H1 (cell line): ENCODE measurements around the gene TDRKH. TPM values are rescaled to one million over a fixed set of nuclear protein-coding genes. Genes with fewer than 3 reads are reported as not detected.

Source experiments
- CTCF ChIA-PET: fragments of 300-600 bp; sonication (Branson Sonifier 250); formaldehyde crosslinking; loops from one replicate; lab custom pipeline; 2021; ENCODE audit not compliant: partially characterized antibody; lab: Charles Lee
- POLR2A ChIA-PET: fragments of 300-600 bp; sonication (Branson Sonifier 250); formaldehyde crosslinking; loops from one replicate; lab custom pipeline; 2021; ENCODE audit warnings: inconsistent platforms; ENCODE audit not compliant: partially characterized antibody; lab: Charles Lee
- DNase-seq, 2 experiments: peaks; one replicate each; pipeline versions ENCODE4 v3.0.0 to v3.0.0-alpha.2; 2010 to 2022; ENCODE audit warnings: low spot score in 2 of 2, low read depth in 1 of 2, mixed read lengths in 1 of 2
- FAIRE-seq: peaks from 2 replicates; lab custom pipeline; 2011; peaks lifted over from hg19 to GRCh38; lab: Jason Lieb, UNC
- H2AFZ ChIP-seq: 2 replicates; pipeline ENCODE4 v1.8.1; 2012; ENCODE audit warnings: low read length, inconsistent platforms
- H2AK5ac ChIP-seq: 2 replicates; pipeline ENCODE4 v1.6.1; 2013; ENCODE audit warnings: low read depth, low read length
- H2BK120ac ChIP-seq: replicated peaks from 2 replicates; pipeline ENCODE3; 2013; ENCODE audit warnings: low read depth, low read length, inconsistent platforms
- H2BK12ac ChIP-seq: 2 replicates; pipeline ENCODE4 v1.6.1; 2013; ENCODE audit warnings: low read depth, low read length
- H2BK15ac ChIP-seq: 2 replicates; pipeline ENCODE4 v1.6.1; 2013; ENCODE audit warnings: low read length
- H2BK20ac ChIP-seq: 2 replicates; pipeline ENCODE4 v1.6.1; 2013; ENCODE audit warnings: low read length
- H2BK5ac ChIP-seq: 2 replicates; pipeline ENCODE4 v1.6.1; 2013; ENCODE audit warnings: low read depth, low read length
- H3K14ac ChIP-seq: 2 replicates; pipeline ENCODE4 v1.6.1; 2013; ENCODE audit warnings: inconsistent platforms; ENCODE audit not compliant: insufficient read length
- H3K18ac ChIP-seq: 2 replicates; pipeline ENCODE4 v1.6.1; 2013; ENCODE audit warnings: low read length; ENCODE audit errors: extremely low read depth
- H3K23ac ChIP-seq: 2 replicates; pipeline ENCODE4 v1.6.1; 2013; ENCODE audit warnings: inconsistent platforms; ENCODE audit not compliant: insufficient read length
- H3K23me2 ChIP-seq: 2 replicates; pipeline ENCODE4 v1.6.1; 2013; ENCODE audit warnings: low read depth, low read length
- H3K27ac ChIP-seq: 2 replicates; pipeline ENCODE4 v1.6.1; 2011; ENCODE audit warnings: low read depth, low read length, inconsistent platforms
- H3K27me3 ChIP-seq, 4 experiments: replicated peaks in 1 of 4; 1 replicate in 1 of 4; 2 replicates in 3 of 4; pipeline versions ENCODE4 v1.6.1 to v1.8.1; 2011 to 2013; ENCODE audit warnings: low read length in 3 of 4, mild to moderate bottlenecking in 3 of 4, inconsistent platforms in 2 of 4, mixed read lengths in 2 of 4, moderate library complexity in 1 of 4; ENCODE audit not compliant: control insufficient read depth in 3 of 4, insufficient read depth in 3 of 4; ENCODE audit errors: extremely low read depth in 1 of 4
- H3K36me3 ChIP-seq, 4 experiments: 2 replicates each; pipeline versions ENCODE4 v1.6.1 to v1.8.1; 2011 to 2013; ENCODE audit warnings: mild to moderate bottlenecking in 4 of 4, low read length in 3 of 4, moderate library complexity in 2 of 4, control low read depth in 1 of 4, inconsistent platforms in 1 of 4; ENCODE audit not compliant: insufficient read depth in 4 of 4, control insufficient read depth in 2 of 4
- H3K4ac ChIP-seq: replicated peaks from 2 replicates; pipeline ENCODE3; 2013; ENCODE audit warnings: low read length, low read depth, mixed read lengths, inconsistent platforms; ENCODE audit not compliant: insufficient read length
- H3K4me1 ChIP-seq, 4 experiments: replicated peaks in 1 of 4; 1 replicate in 1 of 4; 2 replicates in 3 of 4; pipeline versions ENCODE4 v1.6.1 to v1.8.1; 2011 to 2013; ENCODE audit warnings: low read length in 3 of 4, inconsistent platforms in 2 of 4, mixed read lengths in 1 of 4; ENCODE audit not compliant: insufficient read depth in 4 of 4, control insufficient read depth in 3 of 4
- H3K4me2 ChIP-seq, 2 experiments: 2 replicates each; pipeline versions ENCODE4 v1.6.1 to v1.8.1; 2011 to 2013; ENCODE audit warnings: low read depth in 2 of 2, low read length in 2 of 2, control low read depth in 1 of 2, inconsistent platforms in 1 of 2, mild to moderate bottlenecking in 1 of 2; ENCODE audit not compliant: insufficient read depth in 1 of 2
- H3K4me3 ChIP-seq, 4 experiments: fragments of 200-600, 300-600 bp in 1 of 4; sonication (generic), shearing (Covaris generic), sonication (Bioruptor Twin) in 1 of 4; 2 replicates each; pipeline versions ENCODE4 v1.5.1 to v1.8.1; 2011 to 2016; ENCODE audit warnings: low read length in 4 of 4, low read depth in 3 of 4, control low read depth in 2 of 4, inconsistent platforms in 2 of 4, mild to moderate bottlenecking in 2 of 4, mixed read lengths in 1 of 4, moderate library complexity in 1 of 4; ENCODE audit not compliant: insufficient read depth in 2 of 4; ENCODE audit errors: extremely low read depth in 1 of 4
- H3K56ac ChIP-seq: replicated peaks from 2 replicates; pipeline ENCODE3; 2013; ENCODE audit warnings: low read depth, mild to moderate bottlenecking, mixed read lengths, low read length, inconsistent platforms; ENCODE audit not compliant: insufficient read length
- H3K79me1 ChIP-seq: 2 replicates; pipeline ENCODE4 v1.6.1; 2013; ENCODE audit warnings: low read depth, low read length, control low read depth
- H3K79me2 ChIP-seq, 2 experiments: 2 replicates each; pipeline versions ENCODE4 v1.6.1 to v1.8.1; 2012 to 2013; ENCODE audit warnings: low read length in 2 of 2, mild to moderate bottlenecking in 2 of 2, inconsistent platforms in 1 of 2; ENCODE audit not compliant: insufficient read depth in 2 of 2, control insufficient read depth in 1 of 2
- H3K9ac ChIP-seq, 4 experiments: replicated peaks in 1 of 4; 1 replicate in 1 of 4; 2 replicates in 3 of 4; pipeline versions ENCODE4 v1.6.1 to v1.8.1; 2011 to 2013; ENCODE audit warnings: low read depth in 3 of 4, low read length in 3 of 4, control low read depth in 2 of 4, mild to moderate bottlenecking in 2 of 4, moderate library complexity in 2 of 4, inconsistent platforms in 1 of 4; ENCODE audit errors: extremely low read depth in 1 of 4
- H3K9me3 ChIP-seq, 2 experiments: 2 replicates each; pipeline versions ENCODE4 v1.6.1 to v1.8.1; 2012 to 2013; ENCODE audit warnings: mild to moderate bottlenecking in 2 of 2, moderate library complexity in 2 of 2, control low read depth in 1 of 2, inconsistent platforms in 1 of 2, low read depth in 1 of 2, low read length in 1 of 2, mixed read lengths in 1 of 2; ENCODE audit not compliant: insufficient read depth in 2 of 2
- H4K20me1 ChIP-seq, 2 experiments: replicated peaks in 1 of 2; 2 replicates each; pipeline versions ENCODE3 to v1.8.1; 2011 to 2013; ENCODE audit warnings: inconsistent platforms in 2 of 2, low read length in 2 of 2, mild to moderate bottlenecking in 1 of 2; ENCODE audit not compliant: insufficient read depth in 2 of 2, control insufficient read depth in 1 of 2
- H4K5ac ChIP-seq: 2 replicates; pipeline ENCODE4 v1.6.1; 2013; ENCODE audit warnings: low read length, low read depth, mixed read lengths, inconsistent platforms; ENCODE audit not compliant: insufficient read length
- H4K8ac ChIP-seq: 2 replicates; pipeline ENCODE4 v1.8.0; 2013; ENCODE audit warnings: mild to moderate bottlenecking, moderate library complexity, low read length, inconsistent platforms; ENCODE audit not compliant: insufficient read depth; ENCODE audit errors: extremely low read depth
- H4K91ac ChIP-seq: replicated peaks from 2 replicates; pipeline ENCODE3; 2013; ENCODE audit warnings: low read length, mixed read lengths, inconsistent platforms; ENCODE audit not compliant: insufficient read length
- ASH2L ChIP-seq: fragments of 200-600, 300-600 bp; sonication (generic); IDR thresholded peaks from one replicate; pipeline ENCODE4 v1.7.1; 2017; ENCODE audit warnings: low read length
- CBX5 ChIP-seq: fragments of 300-800, 300-1000 bp; sonication (generic); IDR thresholded peaks from 2 replicates; pipeline ENCODE4 v1.7.1; 2016; ENCODE audit warnings: antibody characterized with exemption, low read length, low read depth
- CHD1 ChIP-seq: IDR thresholded peaks from 2 replicates; pipeline ENCODE4 v1.6.1; 2012; ENCODE audit warnings: low read depth, low read length, improper control_type of control experiment
- EZH2 ChIP-seq: fragments of 200-600 bp; sonication (generic); IDR thresholded peaks from 2 replicates; pipeline ENCODE4 v1.7.1; 2012; ENCODE audit warnings: low read depth, mild to moderate bottlenecking, moderate library complexity, low read length, inconsistent platforms; ENCODE audit not compliant: severe bottlenecking
- KDM5A ChIP-seq: fragments of 200-600 bp; IDR thresholded peaks from 2 replicates; pipeline ENCODE4 v1.7.1; 2012; ENCODE audit warnings: mild to moderate bottlenecking, low read length, inconsistent platforms, mixed read lengths
- MAFK ChIP-seq: IDR thresholded peaks from 2 replicates; pipeline ENCODE4 v1.6.1; 2012; ENCODE audit warnings: low read depth, mild to moderate bottlenecking, improper control_type of control experiment, low read length
- NANOG ChIP-seq: IDR thresholded peaks from 2 replicates; pipeline ENCODE4 v1.6.1; 2011; ENCODE audit warnings: low read length, low read depth, mild to moderate bottlenecking, inconsistent platforms; ENCODE audit not compliant: insufficient read depth, poor library complexity, severe bottlenecking
- POLR2AphosphoS5 ChIP-seq: IDR thresholded peaks from 2 replicates; pipeline ENCODE4 v1.6.1; 2011; ENCODE audit warnings: low read depth, low read length
- SIN3A ChIP-seq, 2 experiments: IDR thresholded peaks in 1 of 2; conservative IDR thresholded peaks in 1 of 2; 2 replicates each; pipeline ENCODE4 v1.6.1; 2011 to 2012; ENCODE audit warnings: low read length in 2 of 2, improper control_type of control experiment in 1 of 2, low read depth in 1 of 2, mild to moderate bottlenecking in 1 of 2
- SIX5 ChIP-seq: IDR thresholded peaks from 2 replicates; pipeline ENCODE4 v1.6.1; 2011; ENCODE audit warnings: mild to moderate bottlenecking, low read depth, low read length
- SP2 ChIP-seq: IDR thresholded peaks from 2 replicates; pipeline ENCODE4 v1.6.1; 2012; ENCODE audit warnings: mild to moderate bottlenecking, low read length, inconsistent platforms
- SRF ChIP-seq: IDR thresholded peaks from 2 replicates; pipeline ENCODE4 v1.6.1; 2011; ENCODE audit warnings: mild to moderate bottlenecking, low read depth, low read length, moderate library complexity
- WGBS, 2 experiments: shearing (Covaris generic) in 1 of 2; methylation state at CpG; one replicate each; pipeline versions ENCODE4 v1.1.6 to v1.1.7; 2013 to 2015; ENCODE audit warnings: low lambda C conversion rate in 2 of 2, mixed read lengths in 2 of 2, inconsistent platforms in 1 of 2, low coverage in 1 of 2, missing lambda C conversion rate in 1 of 2; ENCODE audit not compliant: insufficient replicate concordance in 2 of 2, insufficient coverage in 1 of 2, insufficient read length in 1 of 2; ENCODE audit errors: extremely low coverage in 1 of 2, missing lambda C conversion rate in 1 of 2; 5-methylcytosine and 5-hydroxymethylcytosine counted together
- polyA plus RNA-seq, 7 experiments: library from polyadenylated mRNA; depleted of rRNA in 3 of 7; stranded (reverse) in 5 of 7; unstranded in 2 of 7; fragments of >200 nt in 5 of 7; fragments of 200-250 nt in 2 of 7; gene quantifications; 1 replicate in 5 of 7; 2 replicates in 1 of 7; 4 replicates in 1 of 7; pipeline versions ENCODE4 v1.2.1 to v1.2.3, GENCODE V29; 2011 to 2013; ENCODE audit warnings: missing spikeins in 2 of 7, mixed read lengths in 2 of 7
- total RNA-seq: library from RNA; stranded (reverse); fragmentation: NEBNext Ultra II Directional; extraction: Animal tissue kit (Norgen Biotek cat#: 25700); gene quantifications from 2 replicates; pipeline ENCODE4 v1.2.1, GENCODE V29; 2021

TDRKH gene
- total and polyA plus RNA-seq, 2 of the 8 experiments (the other 6 are each of a cell fraction or from before 2014, with no cell fraction given) = 9.9 to 26.1 TPM

GRCh38 chr1:151790940-151791651 lies 796 bp upstream of the TDRKH start:
- H3K23me2 ChIP-seq = peaks cover 13% of the 10 kb centered on the region
- no peak overlapping the region for H3K23ac ChIP-seq
- H2BK120ac ChIP-seq = no peak overlapping the region
- H2BK15ac ChIP-seq = no peak overlapping the region
- H4K5ac ChIP-seq = no peak overlapping the region
- 2% methylated on average over 36 of the region's 52 CpGs; no CpG with 5 or more reads in 1 of the 2 experiments for WGBS, 2 experiments
- peaks cover 0 to 2% (median 0%) of the 10 kb centered on the region in 4 experiments; a peak in 1 of 7 replicates for H3K4me1 ChIP-seq
- peak overlapping the region; percentile 60; the same call in 1 of the 2 replicates for H2BK12ac ChIP-seq
- no peak overlapping the region for H3K4ac ChIP-seq
- ChIA-PET CTCF (interaction anchor here (2.0 kb wide), 1 partner anchor 11 kb away, joined by 6 read pairs; no protein-coding TSS in a partner anchor), POLR2A (interaction anchor here (1.0 to 2.3 kb wide), 3 partner anchors 11 to 36 kb away, joined by 3 to 10 read pairs (median 4); partner anchors contain the start of gene MRPL9)
- no peak overlapping the region for H3K56ac ChIP-seq
- H3K14ac ChIP-seq = peak overlapping the region; percentile 92
- no peaks in the 10 kb centered on the region for H4K20me1 ChIP-seq
- no peak overlapping the region for H4K91ac ChIP-seq
- no peak overlapping the region for H3K27ac ChIP-seq
- H3K9me3 ChIP-seq = no peaks in the 10 kb centered on the region
- H2AFZ ChIP-seq = peak overlapping the region; percentile 98
- no peak overlapping the region for H2BK5ac ChIP-seq
- no peak overlapping the region for H2BK20ac ChIP-seq
- FAIRE-seq = no peak
- DNase-seq = no peak
- no peaks in the 10 kb centered on the region; the same call in 1 of the 2 replicates for H3K79me1 ChIP-seq
- no peak overlapping the region for H2AK5ac ChIP-seq
- H3K9ac ChIP-seq = peak overlapping the region in 3 of 4 experiments; percentile 9 to 86 (median 46); a peak in 3 of 7 replicates
- 0 out of 4 replicates have a peak, but pooled peaks cover 0 to 3% of the 10 kb centered on the region in 2 experiments for H3K79me2 ChIP-seq
- peak overlapping the region; percentile 81 to 94 for H3K4me2 ChIP-seq
- H3K36me3 ChIP-seq = no peaks in the 10 kb centered on the region
- no peaks in the 10 kb centered on the region for H3K27me3 ChIP-seq
- no peak overlapping the region for H3K18ac ChIP-seq
- H3K4me3 ChIP-seq = peak overlapping the region; percentile 54 to 95 (median 88)
- no peak overlapping the region; the same call in 1 of the 2 replicates for H4K8ac ChIP-seq
- TF ChIP-seq KDM5A (0 out of 2 replicates have a peak, but pooled peaks have one; percentile 54), SP2 (no peak), EZH2 (no peak), POLR2AphosphoS5 (no peak), MAFK (no peak), CBX5 (no peak), ASH2L (peak; percentile 72), SIX5 (no peak), CHD1 (no peak), SIN3A (conservative IDR thresholded peaks at IDR 0.05 in 1 of 2, IDR thresholded peaks at IDR 0.05 in 1 of 2; ENCODE audit: low read depth in 1 of 2, low read length in 2 of 2) (no peak), NANOG (no peak), SRF (no peak)
